NB4 (cell line): ENCODE data around the gene PRSS56.

Source experiments
- POLR2A ChIP-seq: IDR thresholded peaks from 2 replicates; pipeline ENCODE4 v1.6.1; 2011; ENCODE audit warnings: mild to moderate bottlenecking; ENCODE audit not compliant: insufficient read length; ENCODE audit errors: extremely low read depth
- TF ChIP-seq, protein P1 (sequence below): IDR thresholded peaks from one replicate; pipeline ENCODE4 v1.5.1; 2012; ENCODE audit warnings: low read depth, low read length

DNA sequence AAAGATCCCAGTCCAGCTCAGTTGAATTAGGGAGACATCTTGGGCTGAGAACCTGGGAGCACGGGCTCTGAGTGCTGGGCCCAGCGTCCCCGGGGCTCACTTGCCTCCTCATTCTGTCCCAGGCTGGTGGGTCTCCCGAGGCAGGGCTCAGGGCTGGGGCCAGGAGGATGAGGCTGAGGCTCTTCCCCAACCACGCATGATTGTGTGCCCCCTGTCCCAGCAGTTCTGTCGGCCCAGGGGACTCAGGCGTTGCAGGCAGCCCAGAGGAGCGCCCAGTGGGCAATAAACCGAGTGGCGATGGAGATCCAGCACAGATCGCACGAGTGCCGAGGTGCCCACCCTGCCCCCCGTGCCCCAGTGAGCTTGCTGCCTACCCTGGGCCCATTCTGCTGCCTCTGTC, 910 bp downstream of the PRSS56 start:
- TF ChIP-seq, protein P1, sequence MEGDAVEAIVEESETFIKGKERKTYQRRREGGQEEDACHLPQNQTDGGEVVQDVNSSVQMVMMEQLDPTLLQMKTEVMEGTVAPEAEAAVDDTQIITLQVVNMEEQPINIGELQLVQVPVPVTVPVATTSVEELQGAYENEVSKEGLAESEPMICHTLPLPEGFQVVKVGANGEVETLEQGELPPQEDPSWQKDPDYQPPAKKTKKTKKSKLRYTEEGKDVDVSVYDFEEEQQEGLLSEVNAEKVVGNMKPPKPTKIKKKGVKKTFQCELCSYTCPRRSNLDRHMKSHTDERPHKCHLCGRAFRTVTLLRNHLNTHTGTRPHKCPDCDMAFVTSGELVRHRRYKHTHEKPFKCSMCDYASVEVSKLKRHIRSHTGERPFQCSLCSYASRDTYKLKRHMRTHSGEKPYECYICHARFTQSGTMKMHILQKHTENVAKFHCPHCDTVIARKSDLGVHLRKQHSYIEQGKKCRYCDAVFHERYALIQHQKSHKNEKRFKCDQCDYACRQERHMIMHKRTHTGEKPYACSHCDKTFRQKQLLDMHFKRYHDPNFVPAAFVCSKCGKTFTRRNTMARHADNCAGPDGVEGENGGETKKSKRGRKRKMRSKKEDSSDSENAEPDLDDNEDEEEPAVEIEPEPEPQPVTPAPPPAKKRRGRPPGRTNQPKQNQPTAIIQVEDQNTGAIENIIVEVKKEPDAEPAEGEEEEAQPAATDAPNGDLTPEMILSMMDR = no peak
- no peak for TF ChIP-seq POLR2A
